AML-193 (cell line): ENCODE data around the gene SMOC2.

Experiments
- DNase-seq, 2 experiments: peaks; one replicate each; lab custom pipeline; 2025; lab: John Stamatoyannopoulos, UW

SMOC2 gene

DNA sequence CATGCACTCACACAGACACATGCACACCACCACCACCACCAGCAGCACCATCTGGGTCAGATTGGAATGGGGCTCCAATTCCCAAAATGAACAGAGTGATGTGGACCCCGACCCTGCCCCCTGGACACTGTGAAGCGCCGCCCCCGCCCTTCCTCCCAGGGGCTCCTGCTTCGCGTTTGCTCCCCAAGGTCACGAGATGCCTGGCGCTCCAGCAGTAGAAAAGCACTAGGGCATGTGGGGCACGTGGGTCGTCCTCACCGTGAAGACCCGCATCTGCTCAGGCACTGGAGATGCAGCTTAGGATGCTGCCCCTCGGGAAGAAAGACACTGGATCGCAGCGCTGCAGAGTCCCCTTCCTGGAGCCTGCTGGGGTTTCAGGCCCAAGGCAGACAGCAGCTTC, 184.0 kb downstream of the SMOC2 start:
- DNase-seq: no peak

DNA sequence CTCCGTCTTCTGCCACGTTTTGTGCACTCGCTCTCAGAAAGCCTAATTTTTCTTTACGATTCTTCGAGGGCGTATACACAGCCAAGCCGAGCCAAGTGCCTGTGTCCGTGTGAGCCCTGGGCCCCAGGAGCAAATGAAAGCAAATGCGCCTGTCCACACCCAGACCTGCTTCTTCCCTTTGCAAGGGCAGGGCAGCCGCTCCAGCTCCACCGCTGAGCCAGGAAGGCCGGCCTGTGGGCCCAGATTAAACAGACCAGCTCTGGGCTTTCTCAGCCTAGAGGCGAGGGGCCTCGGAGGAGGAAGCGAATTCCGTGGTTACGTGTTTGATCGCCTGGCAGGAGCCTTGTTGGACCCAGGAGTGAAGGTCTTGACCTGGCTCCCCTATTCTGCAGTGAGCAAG, 184.6 kb downstream of the SMOC2 start:
- DNase-seq: no peak

DNA sequence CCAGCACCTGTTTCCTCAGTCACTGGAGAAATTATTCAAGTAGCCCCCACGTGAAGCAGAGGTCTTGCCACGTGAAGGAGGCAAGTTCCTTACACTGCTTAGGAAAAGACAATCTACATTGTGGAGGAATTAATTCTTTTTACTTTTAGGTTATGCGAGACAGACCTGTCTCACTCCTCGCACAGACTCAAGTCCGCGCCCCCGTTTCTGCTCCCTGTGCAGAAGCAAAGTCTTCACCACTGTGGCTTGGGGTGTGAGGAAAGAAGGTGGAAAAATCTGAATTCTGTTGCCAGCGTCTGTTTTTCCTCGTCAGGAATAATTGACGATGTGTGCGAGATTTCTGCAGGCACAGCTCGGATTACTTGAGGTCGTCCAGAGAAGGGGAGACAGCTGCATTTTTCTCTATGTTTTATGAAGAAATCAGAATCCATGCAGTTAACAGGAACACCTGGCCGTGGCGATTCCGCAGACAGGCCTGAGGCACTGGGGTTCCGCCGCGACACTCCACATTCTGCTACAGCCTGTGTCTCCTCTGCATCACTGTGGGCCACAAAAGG, 185.1 kb downstream of the SMOC2 start:
- DNase-seq: no peak

DNA sequence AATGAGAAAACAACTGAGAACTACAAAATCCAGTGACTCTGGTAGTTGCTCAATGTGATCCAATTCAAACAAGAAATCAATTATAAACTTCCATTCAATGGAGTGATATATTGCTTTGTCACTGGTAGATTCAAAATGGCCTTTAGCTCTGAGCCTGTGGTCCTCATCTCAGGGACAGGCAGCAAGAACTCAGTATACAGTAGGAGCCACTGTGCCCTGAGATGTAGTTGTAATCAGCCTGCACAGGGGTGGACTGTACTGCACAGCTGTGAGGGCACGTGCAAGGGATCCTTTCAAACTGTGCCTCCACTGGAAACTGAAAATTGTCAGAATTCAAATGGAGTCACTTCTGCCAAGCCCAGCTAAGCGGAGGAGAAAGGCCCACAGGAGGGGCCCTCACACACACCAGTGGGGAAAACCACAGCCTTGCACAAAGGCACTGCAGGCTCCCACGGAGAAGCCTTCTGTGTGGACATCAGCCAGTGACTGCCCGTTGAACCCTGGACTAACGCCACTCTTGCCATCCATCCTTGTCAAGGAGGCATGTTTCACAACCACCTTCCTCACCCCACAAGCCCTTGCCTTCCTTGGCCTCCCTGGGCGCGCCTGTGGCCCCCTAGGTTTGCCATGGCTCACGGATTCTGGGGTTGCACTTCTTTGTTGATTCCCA, 186.7 kb downstream of the SMOC2 start:
- DNase-seq: no peak

DNA sequence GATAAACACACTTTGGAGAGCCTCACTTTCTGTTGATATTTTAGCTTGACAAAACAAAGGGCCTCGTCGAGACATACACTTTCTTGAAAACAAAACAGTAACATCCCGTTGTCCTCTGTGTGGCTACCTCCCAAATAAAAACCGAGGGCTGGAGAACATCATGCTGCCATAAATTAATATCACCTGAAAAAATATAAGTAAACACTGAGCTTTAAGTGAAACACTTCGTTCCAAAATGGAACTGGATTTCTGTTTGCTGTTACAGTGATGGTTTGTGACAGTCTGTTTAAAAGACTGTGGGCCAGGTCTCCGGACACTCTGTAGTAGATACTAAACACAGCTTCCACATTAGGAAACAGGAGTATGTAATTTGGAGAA, 187.2 kb downstream of the SMOC2 start:
- DNase-seq: no peak

DNA sequence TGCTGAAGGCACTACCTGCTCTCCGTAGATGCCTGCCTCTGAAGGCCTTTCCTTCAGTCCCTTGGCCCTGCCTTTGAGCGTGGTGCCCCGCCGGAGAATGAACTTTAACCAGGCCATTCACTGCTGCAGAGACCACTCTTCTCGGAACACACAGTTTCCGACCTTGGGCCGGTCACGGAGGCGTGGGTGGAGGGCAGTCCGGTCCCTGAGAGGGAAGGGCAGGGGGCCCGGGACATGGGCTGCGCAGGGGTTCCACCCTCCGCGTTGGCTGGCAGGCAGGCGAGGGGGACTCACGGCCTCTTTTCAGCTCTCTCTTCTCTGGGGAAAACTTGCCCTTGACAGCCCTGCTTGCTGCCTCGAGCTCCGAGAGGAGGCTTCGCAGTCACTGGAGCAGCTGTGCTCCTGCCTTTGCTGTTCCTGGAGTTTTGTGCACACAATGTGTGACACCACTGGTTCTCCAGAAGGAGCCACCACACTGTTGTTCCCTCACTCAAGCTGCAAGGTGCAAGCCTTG, 187.8 kb downstream of the SMOC2 start:
- no peak for DNase-seq

DNA sequence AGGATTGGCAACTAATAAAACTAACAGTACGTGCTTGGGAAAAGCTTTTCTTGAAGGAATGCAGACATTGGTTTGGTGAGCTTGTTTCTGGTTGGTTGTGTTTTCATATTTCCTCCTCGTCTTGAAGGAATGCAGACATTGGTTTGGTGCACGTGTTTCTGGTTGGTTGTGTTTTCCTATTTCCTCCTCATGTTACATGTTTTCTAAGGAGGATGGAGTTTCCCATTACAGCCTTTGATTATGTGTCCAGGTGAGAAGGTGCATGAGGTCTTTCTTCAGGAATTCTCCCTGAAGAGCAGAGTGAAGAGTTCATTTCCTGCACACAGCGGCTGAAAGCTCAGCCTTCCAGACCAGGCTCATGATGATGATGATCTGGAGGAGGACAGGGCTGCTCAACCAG, 190.6 kb downstream of the SMOC2 start:
- no peak for DNase-seq

DNA sequence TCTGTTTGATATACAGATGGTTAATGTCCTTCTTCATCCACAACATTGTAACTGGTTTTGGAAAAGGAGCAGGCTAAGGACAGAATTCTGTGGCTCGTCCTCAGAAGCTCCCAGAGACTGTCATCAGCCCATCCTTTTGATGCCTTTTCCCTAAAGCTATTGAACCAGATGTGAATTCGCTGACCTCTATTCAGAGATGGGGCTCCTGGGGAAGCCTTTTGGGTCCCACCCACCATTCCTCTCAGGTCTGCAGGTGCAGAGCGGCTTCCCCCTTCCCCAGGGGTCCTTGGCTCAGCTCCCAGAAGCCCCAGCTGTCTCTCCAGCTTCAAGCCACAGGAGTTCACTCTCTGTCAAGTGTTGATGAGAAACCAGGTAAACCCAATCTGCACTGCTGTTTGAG, 191.7 kb downstream of the SMOC2 start:
- no peak for DNase-seq

DNA sequence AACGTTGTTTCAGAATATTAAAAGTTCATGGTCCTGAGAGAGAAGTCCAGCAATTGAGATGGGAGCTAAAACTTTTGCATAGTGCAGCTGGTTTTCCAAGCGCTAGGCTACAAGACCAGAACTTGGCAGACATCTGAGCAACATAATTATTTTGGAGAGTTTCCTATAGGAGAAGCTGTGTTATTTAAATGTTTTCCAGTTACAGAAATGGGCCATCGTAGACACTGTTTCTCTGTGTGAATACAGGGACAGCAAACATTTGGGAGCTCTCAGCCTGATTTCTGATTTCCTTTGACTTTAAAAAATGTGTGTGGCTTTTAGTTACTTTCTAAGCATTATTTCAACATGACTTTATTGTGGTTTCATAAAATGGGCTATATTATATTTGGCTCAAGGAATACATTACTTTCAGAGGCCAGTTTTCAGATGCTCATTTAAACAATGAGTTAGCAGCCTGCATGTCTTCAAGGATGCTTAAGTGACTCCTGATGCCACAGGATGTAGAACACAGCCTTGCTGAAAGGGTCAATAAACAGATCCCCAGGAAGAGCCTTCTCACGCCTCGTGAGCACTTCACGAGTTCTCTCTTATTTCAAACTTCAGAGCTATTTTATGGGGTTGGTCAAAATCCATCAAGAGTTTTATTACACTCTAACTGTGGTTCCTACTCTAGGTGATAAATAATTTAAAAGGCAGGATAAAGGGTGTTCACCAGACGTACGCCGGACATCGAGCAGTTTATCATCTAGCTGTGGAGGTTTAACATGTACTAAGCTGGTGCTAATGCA, 193.8 kb downstream of the SMOC2 start:
- DNase-seq: no peak

DNA sequence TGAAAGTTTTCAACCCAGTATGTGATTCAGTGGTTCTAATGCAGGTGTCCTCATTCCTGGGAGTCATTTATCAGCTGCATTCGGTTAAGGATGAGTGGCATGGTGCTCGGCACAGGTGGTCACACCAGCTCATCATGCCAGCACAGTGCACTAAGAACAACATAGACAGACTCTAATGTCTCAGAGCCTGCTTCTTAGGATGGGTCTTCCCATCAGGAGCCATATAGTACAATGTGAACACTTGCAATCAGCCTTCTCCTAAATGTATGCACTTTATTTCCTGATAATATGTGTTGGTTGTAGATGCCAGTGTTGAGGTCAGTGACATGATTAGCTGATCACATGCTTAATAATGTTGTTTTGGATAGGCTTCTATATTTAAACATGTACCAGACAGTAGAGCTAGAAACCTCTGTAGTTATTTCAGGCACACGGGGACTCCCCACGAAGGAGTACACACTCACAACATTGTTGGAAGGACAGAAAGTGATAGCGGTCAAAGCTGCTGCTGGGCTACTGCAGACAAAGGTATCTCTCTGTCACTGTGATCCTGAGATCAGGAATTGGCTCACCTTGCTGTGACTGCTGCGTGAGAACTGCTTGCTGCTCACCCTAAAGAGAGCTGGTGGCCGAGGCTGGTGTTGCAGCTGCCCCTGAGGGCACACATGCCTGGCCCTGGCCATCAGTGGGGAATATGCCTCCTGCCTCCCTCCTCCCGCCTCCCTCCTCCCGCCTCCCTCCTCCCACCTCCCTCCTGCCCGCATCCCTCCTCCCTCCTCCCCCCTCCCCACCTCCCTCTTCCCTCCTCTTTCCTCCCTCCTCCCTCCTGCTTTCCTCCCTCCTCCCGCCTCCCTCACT, 195.4 kb downstream of the SMOC2 start:
- DNase-seq: no peak

DNA sequence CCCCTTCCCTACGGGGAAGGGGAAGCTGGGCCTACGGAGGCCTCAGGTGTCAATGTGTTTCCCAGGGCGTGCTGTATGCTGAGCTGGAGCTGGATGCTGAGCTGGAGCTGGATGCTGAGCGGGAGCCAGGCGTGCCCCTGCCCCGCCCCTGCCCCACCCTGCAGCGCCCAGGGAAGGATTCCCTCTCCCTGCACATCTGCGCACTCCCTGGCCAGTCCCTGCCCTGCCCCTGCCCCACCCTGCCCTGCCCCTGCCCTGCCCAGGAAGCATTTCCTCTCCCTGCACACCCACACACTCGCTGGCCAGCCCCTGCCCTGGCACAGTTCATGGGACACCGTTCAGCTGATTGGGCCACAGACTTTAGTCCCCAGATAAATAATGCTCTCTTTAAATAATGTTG, 196.8 kb downstream of the SMOC2 start:
- DNase-seq: no peak

DNA sequence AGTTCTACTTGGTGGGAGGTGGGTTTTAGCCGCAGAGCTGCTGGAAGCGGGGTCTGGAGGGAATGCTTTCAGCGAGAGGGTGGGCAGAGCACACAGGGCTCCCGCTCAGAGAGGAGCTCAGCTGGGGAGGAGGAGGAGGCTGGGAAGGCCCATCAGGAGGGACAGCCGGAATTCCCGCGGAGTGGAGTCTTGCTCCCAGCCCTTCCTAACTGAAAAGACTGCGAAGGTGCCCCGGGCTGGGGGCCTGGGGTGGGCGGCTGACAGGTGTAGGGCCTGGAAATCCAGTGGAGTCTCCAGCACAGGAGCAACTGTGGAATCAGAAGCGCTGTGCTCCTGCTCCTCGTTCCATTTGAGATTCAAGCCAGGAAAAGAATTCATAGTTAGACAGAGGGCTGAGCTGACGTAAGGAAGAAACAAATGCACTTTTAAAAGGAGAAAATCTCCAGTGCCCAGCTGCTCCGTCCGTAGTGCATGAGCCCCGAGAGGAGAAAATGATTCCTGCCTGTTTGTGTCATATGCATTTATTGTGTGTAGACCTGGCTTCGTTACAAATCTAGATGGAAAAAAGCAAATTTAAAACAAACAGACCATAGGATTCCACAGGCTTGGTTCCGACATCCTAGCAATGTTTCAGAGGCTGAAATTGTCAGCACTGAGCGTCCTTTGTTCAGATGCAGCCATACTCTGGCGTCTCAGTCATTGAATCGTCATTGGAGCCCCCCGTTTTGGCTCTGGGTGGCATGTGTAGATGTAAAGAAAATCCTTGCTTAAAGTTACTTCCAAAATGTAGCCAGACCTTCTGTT, 197.7 kb downstream of the SMOC2 start:
- no peak for DNase-seq

DNA sequence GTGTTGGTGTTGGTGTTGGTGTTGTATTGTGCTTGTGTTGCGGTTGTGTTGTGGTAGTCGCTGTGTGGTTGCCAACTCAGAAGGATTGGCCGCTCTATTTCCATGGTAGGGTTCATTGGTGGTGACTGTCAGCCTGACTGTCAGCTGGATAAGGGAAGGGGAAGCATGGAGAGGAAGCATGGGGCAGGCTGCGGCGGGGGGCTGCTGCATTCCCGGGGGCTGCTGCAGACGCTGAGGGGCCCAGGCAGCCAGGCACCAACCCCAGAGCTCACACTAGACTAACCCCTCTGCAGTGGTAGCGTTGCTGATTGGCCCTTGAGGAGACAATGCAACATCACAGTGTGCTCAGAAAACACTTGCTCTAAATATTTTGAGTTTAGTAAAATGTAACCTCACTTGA, 199.2 kb downstream of the SMOC2 start:
- no peak for DNase-seq

DNA sequence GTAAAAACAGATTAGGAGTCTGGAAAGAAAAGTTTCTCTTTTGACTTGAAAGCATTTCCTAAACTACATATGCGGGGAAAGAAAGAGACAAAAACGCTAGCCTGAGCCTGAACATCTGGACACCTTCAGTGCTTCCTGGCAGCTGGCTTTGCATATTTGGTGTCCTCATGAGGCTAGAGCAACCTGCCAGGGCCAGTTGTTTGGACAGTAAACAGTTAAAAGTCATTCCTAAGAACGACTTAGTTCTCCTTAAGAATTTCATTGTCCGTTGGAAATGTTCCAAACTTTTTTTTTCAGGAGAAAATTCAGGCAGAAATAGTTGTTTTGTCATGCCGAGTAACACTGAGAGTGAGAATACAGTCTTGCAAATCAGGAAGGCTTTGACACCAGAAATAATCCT, 199.8 kb downstream of the SMOC2 start:
- DNase-seq: no peak

DNA sequence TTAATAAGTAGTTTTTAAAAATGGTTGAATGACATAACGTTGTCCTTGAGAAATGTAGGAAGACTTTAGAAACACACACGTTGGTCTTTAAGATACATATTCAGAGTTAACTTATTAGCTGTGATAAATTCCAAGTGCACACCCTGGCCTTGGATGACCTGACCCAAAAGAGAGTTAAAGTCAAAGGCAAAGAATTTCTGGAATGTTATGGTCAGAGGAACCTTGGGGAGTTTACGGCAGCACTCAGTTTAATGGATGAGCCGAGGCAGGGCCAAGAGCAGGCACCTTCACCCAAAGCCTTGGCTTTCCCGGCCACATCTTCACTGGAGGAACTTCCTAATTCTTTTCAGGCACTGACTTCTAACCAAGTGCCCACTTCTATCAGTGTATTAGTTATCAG, 200.5 kb downstream of the SMOC2 start:
- DNase-seq: no peak

DNA sequence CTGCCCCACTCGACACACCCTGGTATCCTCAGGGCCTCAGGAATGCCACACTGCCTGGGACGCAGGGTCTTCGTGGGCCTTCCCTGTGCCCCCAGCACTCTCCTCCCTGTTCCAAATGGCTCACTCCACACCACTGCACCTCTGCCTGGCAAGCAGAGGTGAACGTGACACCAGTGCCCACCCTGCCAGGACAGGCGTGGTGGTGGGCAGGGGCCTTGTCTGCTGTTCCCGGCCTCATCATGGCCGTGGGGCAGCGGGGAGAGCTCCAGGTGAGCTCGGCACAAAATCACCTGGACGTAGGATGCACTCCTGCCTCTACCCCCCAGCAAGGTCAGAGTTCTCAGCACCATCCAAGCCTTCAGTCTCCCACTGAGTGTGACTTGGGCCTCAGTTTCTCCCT, 202.4 kb downstream of the SMOC2 start:
- DNase-seq: no peak

DNA sequence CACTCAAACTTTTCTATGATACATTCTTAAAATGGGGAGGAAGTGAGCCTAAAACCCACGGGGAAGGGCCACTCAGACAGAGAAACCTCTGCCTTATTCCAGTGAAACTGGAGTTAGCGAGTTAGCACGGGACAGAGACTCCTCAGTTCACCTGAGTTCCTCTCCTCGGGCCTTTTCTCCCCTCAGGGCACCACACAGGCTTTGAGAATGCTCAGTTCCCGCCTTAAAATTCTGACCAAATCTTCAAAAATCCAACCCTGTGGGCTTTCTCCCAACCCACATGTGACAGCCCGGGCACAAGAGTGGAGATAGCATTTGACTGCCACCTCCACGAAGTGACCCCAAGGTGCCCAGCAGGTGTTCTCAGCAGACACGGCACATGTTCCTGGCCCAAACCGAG, 204.3 kb downstream of the SMOC2 start:
- no peak for DNase-seq

DNA sequence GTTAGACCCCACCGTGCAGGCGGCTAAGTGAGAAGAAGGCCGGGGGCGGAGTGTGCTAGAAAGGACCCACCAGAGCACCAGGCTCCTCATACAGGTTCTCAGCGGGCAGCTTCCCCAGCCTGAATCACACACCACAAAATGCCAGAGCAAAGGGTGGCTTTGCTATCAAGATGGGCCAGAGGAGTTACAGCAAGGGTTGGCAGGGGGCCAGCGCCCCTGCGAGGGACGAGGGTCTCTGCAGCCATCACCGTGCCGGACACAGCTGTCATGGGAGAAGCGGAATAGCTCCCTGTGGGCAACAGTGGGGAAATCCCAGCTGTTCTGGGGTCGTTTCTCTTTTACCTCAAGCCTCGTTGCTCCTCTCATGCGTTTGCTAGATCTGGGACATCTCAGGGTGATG, 206.3 kb downstream of the SMOC2 start:
- no peak for DNase-seq

DNA sequence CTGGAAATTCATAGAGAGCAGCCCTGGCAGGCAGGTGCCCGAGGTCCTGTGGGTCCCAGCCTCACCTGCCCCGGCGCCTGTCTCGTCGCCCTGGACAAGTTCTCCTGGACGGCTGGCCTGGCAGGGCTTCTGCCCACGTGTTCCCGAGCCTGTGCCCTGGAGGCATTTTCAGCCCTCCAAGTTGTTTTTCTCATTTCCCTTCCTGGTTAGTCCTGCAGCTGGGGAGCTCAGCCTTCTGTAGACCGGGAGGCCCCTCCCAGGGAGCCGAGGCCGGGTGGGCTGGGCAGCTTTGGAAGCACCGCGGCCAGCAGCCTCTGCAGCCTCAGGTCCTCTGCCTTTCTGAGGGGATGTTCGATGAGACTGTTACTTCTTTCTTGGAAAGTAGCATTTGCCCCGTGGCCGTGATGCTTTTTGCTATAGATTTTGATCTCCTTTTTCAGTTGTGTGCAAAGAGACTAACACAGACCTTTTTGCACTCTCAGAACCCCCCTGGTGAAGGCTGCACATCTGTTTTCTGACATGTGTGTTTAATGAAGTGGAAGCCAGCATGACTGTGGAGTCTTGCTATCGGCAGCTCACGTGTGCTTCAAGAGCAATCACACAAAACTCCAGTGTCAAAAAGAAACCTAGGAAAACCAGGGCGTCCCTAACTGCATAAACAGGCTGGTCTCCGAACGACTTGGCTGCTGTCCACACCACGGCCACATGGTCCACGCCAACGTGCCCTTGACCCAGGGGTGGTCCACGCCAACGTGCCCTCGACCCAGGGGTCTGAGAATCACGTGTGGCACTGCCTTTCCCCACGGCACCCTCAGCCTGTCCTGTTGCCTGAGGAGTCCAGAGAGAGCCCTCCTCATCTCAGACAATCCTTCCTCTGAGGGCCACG, 207.5 kb downstream of the SMOC2 start:
- no peak for DNase-seq

DNA sequence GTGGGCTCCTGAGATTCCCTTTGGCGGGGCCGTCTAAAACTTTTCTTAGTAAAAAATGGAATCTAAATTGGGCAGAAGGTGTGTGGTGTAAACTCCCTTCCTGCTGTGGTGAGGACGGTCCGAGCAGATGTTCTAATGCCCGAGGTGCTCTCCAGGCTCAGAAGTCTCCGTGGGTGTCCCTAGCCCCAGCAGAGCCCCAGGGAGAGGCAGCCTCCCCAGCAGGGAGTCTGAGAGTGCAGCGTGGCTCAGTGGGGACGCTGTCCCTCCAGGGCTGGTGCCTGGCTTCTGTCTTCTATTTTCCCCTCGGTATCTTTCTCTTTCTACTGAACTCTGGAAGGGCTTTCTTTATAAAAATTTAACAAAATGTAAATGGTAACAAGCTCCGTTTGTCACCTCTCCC, 208.2 kb downstream of the SMOC2 start:
- DNase-seq: no peak
